ENCODE measurements around the gene PHC3. TPM values are rescaled to one million over a fixed set of nuclear protein-coding genes. Genes with fewer than 3 reads are reported as not detected.

Gene PHC3
- total RNA-seq, 2 experiments from 2014 or later: 143 to 150 TPM

DNA sequence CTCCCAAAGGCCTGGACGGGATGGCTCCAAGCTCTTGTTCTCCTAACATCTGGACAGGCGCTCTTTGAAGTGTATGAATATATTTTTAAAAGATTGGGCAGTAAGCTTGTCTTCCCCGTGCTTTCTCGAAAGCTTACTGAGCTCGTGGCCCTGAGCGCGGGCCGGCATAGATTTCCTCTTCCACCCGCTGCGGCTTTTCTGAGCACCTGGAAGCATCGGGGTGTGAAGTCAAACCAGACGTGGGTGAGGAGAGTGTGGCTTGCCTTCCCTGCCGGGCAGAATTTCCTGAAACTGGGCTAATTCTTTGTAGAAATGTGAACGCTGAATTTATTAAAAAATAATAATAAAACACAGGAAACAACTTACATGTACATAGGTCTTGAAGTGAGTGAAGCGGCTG lies 117.8 kb downstream of the PHC3 start:
- Histone ChIP-seq H3K4me1 (ENCODE audit: insufficient read depth, low read length) (no peaks in the 10 kb centered on the region), H3K27me3 (ENCODE audit: control insufficient read depth in 1 of 2, insufficient read depth in 2 of 2, low read length in 2 of 2) (no peaks in the 10 kb centered on the region), H3K9me3 (ENCODE audit: control insufficient read depth in 1 of 2, insufficient read depth in 1 of 2, low read length in 2 of 2) (peaks cover 0 to 5% of the 10 kb centered on the region in 2 experiments), H3K36me3 (ENCODE audit: insufficient read depth, low read length) (no peaks in the 10 kb centered on the region), H3K27ac (ENCODE audit: low read depth in 1 of 2, low read length in 2 of 2) (no peak overlapping the region), H3K4me3 (ENCODE audit: low read length) (no peak overlapping the region)
- Mint-ChIP-seq H3K27me3 (no peaks in the 10 kb centered on the region), H3K36me3 (ENCODE audit: low read depth) (no peaks in the 10 kb centered on the region), H3K4me1 (ENCODE audit: low read depth) (no peaks in the 10 kb centered on the region), H3K27ac (no peak overlapping the region), H3K4me3 (no peak overlapping the region), H3K9me3 (no peaks in the 10 kb centered on the region)
- ATAC-seq (ENCODE audit: poor library complexity) (no peak), DNase-seq (no peak)
- TF ChIP-seq, protein P1, sequence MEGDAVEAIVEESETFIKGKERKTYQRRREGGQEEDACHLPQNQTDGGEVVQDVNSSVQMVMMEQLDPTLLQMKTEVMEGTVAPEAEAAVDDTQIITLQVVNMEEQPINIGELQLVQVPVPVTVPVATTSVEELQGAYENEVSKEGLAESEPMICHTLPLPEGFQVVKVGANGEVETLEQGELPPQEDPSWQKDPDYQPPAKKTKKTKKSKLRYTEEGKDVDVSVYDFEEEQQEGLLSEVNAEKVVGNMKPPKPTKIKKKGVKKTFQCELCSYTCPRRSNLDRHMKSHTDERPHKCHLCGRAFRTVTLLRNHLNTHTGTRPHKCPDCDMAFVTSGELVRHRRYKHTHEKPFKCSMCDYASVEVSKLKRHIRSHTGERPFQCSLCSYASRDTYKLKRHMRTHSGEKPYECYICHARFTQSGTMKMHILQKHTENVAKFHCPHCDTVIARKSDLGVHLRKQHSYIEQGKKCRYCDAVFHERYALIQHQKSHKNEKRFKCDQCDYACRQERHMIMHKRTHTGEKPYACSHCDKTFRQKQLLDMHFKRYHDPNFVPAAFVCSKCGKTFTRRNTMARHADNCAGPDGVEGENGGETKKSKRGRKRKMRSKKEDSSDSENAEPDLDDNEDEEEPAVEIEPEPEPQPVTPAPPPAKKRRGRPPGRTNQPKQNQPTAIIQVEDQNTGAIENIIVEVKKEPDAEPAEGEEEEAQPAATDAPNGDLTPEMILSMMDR (IDR thresholded peaks at IDR 0.05): no peak
- ChIA-PET POLR2A (no interaction called here), CTCF (no interaction called here)
- intact Hi-C loops (cut with DNase I, micrococcal nuclease): no loop called here

DNA sequence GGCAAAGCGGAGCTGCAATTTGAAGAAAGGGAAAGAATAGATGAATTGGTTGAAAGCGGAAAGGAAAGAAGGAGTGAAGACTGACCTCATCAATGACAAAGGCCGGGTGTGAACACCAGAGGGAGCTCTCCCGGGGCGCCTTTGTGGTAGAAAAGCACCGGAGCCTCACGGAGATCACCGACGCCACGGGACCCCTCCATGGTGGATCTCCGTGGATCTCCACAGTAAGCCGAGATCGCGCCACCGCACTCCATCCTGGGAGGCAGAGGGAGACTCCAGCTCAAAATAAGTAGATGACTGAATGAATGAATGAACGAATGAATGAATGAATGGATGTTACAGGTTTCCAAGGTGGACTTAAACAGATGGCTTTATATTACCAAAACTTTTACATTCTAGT lies 118.8 kb downstream of the PHC3 start:
- no peaks in the 10 kb centered on the region for H3K9me3 Mint-ChIP-seq
- ChIA-PET CTCF (no interaction called here), POLR2A (interaction anchor here (0.6 kb wide), 1 partner anchor 201 kb away, joined by 3 read pairs; no protein-coding TSS in a partner anchor)
- Histone ChIP-seq H3K36me3 (ENCODE audit: insufficient read depth, low read length) (no peaks in the 10 kb centered on the region), H3K9me3 (ENCODE audit: control insufficient read depth in 1 of 2, insufficient read depth in 1 of 2, low read length in 2 of 2) (peaks cover 0 to 5% of the 10 kb centered on the region in 2 experiments), H3K27me3 (ENCODE audit: control insufficient read depth in 1 of 2, insufficient read depth in 2 of 2, low read length in 2 of 2) (no peaks in the 10 kb centered on the region), H3K4me1 (ENCODE audit: insufficient read depth, low read length) (peaks cover 4% of the 10 kb centered on the region), H3K4me3 (ENCODE audit: low read length) (no peak overlapping the region), H3K27ac (ENCODE audit: low read depth in 1 of 2, low read length in 2 of 2) (no peak overlapping the region)
- ATAC-seq (ENCODE audit: poor library complexity) (no peak), DNase-seq (no peak)
- intact Hi-C loops (cut with DNase I, micrococcal nuclease): no loop called here
- TF ChIP-seq, protein P1 (IDR thresholded peaks at IDR 0.05): no peak
- H3K36me3 Mint-ChIP-seq (ENCODE audit: low read depth): no peaks in the 10 kb centered on the region
- H3K27ac Mint-ChIP-seq: no peak overlapping the region
- peaks cover 8% of the 10 kb centered on the region for H3K4me1 Mint-ChIP-seq (ENCODE audit: low read depth)
- no peak overlapping the region for H3K4me3 Mint-ChIP-seq
- H3K27me3 Mint-ChIP-seq: no peaks in the 10 kb centered on the region

DNA sequence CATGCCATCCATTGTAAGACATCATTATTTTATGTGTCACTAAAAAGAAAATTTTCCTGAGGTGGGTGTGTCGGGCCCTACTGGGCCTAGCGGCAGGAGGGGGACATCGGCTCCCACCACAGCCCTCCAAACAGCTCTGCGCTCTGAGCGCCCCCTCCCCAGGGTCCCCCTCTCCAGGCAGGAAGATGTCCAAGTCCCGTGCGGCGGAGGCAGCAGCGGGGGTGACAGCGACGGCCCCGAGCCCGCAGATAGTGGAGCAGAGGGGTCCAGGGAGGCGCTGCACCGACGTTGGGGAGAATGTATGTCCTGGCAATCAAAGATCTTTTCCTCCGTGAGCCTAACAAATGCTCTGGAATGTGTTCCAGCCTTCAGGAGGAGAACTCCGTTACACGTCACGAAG lies 119.5 kb downstream of the PHC3 start:
- ChIA-PET POLR2A (interaction anchor here (0.6 kb wide), 1 partner anchor 201 kb away, joined by 3 read pairs; no protein-coding TSS in a partner anchor), CTCF (no interaction called here)
- Mint-ChIP-seq H3K4me3 (no peak overlapping the region), H3K36me3 (ENCODE audit: low read depth) (no peaks in the 10 kb centered on the region), H3K27ac (no peak overlapping the region), H3K9me3 (no peaks in the 10 kb centered on the region), H3K27me3 (no peaks in the 10 kb centered on the region), H3K4me1 (ENCODE audit: low read depth) (peaks cover 11% of the 10 kb centered on the region)
- H3K27ac ChIP-seq (ENCODE audit: low read depth in 1 of 2, low read length in 2 of 2): no peak overlapping the region
- no peaks in the 10 kb centered on the region for H3K36me3 ChIP-seq (ENCODE audit: insufficient read depth, low read length)
- TF ChIP-seq, protein P1 (IDR thresholded peaks at IDR 0.05): no peak
- ATAC-seq (ENCODE audit: poor library complexity) (no peak), DNase-seq (no peak)
- intact Hi-C loops (cut with DNase I, micrococcal nuclease): no loop called here
- no peaks in the 10 kb centered on the region for H3K27me3 ChIP-seq (ENCODE audit: control insufficient read depth in 1 of 2, insufficient read depth in 2 of 2, low read length in 2 of 2)
- no peak overlapping the region for H3K4me3 ChIP-seq (ENCODE audit: low read length)
- peaks cover 4% of the 10 kb centered on the region for H3K4me1 ChIP-seq (ENCODE audit: insufficient read depth, low read length)
- peaks cover 0 to 5% of the 10 kb centered on the region in 2 experiments for H3K9me3 ChIP-seq (ENCODE audit: control insufficient read depth in 1 of 2, insufficient read depth in 1 of 2, low read length in 2 of 2)
